GM12872 (cell line): Measurements from ENCODE around the gene SNX9.

Experiments
- CTCF ChIP-seq: IDR thresholded peaks from 3 replicates; pipeline ENCODE4 v1.5.1; 2011; ENCODE audit warnings: low read depth, mild to moderate bottlenecking, low read length, moderate library complexity; ENCODE audit not compliant: insufficient read depth

SNX9 gene

GRCh38 chr6:157961832-157962575, 139.0 kb downstream of the SNX9 start:
- TF ChIP-seq CTCF = no peak

GRCh38 chr6:157962601-157963302, 139.7 kb downstream of the SNX9 start:
- TF ChIP-seq CTCF = no peak

- TF ChIP-seq CTCF = no peak
Observed at GRCh38 chr6:157964100-157964499, 141.1 kb downstream of the SNX9 start.

GRCh38 chr6:157965387-157965786, 142.3 kb downstream of the SNX9 start:
- no peak for TF ChIP-seq CTCF

GRCh38 chr6:157966589-157966977, 143.5 kb downstream of the SNX9 start:
- TF ChIP-seq CTCF = no peak

GRCh38 chr6:157967020-157967419, 144.0 kb downstream of the SNX9 start:
- no peak for TF ChIP-seq CTCF

- TF ChIP-seq CTCF = no peak
Observed at GRCh38 chr6:157967486-157967885, 144.4 kb downstream of the SNX9 start.
